ENCODE results near the gene KRTAP15-1.
A peak's percentile ranks its signal among the peaks of the same experiment; 100 is the strongest.

KRTAP15-1 gene, protein sequence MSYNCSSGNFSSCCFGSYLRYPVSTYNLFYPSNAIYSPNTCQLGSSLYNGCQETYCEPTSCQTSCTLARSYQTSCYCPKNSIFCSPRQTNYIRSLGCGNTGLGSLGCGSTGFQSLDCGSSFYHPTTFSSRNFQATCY

GRCh38 chr21:30439975-30440374 is at the start of gene KRTAP15-1:
Gene KRTAP15-1, plus strand, starts transcription at chr21:30440275. Its CDS starts 53 bp downstream, at chr21:30440328.
- no peak for DNase-seq

DNA sequence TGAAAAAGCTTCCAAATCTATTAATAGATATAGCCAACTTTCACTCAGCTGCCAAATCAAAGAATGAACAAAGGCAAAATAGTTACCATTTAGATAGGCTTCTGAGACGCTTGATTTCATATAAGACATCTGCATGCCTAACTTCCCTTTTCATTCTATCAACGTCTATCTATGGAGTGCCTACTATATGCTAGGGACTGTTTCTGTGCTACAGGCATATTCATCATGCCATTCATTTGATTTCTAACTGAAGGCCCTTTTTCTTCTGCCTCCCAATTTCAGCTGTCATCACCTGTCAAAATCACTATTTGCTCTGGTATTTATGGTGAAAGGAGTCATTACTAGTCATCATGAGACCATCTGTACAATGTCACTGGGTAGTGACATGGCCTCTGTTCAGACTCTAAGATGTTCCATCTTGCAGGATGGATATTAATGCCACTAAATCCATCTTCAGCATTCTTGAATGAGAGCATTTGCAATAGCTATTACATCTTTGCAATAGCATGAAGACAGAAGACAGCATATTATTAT is 48.5 kb upstream of the KRTAP15-1 start:
- DNase-seq = peak in 1 of 2 experiments; percentile 36

DNA sequence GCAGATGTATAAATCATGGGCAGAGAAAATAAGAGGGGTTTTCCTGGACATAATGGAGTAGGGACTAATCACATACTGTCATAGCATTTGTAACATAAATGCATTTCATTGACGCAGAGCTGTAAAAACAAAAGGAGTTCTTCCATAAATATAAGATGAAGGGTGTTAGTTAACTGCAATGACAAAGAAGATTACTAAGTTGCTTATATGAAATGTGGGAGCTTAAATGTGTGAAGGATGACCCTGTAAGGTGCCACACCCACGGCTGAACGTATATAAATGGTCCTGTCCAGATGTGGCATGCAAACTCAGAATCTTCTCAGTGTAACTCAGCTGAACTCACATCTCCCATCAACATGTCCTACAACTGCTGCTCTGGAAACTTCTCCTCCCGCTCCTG is 44.3 kb upstream of the KRTAP15-1 start, which contains the start of gene KRTAP13-1:
TSS of gene KRTAP13-1 (plus strand) at position 301 of the 400 bp plus-strand sequence. CDS start at position 357, 56 bp downstream.
- no peak for DNase-seq

DNA sequence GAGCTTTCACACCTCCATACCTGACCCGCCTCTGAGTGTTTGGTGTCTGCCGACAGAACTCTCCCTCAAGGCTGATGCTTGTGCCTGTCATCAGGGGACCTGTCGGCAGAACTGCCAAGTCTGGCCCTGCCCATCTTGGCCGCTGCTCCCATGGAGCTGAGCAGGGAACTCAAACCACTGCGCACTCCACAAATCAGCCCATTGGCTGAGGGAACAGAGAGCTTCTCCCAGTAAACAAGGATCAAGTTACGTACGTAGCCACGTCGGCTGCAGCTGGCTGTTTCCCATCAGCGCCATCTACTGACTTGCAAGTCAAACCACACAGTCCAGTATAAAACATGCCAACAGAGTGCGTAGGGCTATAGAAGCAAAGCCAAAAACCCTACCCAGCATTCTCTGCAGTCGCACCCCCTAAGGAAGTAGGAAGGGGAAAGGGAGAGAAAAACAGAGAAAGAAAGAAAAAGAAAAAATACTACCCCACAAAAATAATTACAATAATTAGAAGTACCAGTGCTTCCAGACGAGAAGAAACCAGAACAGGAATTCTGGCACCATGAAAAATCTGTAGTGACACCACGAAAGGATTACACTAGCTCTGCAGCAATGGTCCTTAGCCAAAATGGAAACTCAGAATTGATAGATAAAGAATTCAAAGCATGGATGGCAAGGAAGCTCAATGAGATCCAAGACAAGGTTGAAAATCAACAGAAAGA is 31.1 kb upstream of the KRTAP15-1 start:
- peak; percentile 95 to 99 for DNase-seq

DNA sequence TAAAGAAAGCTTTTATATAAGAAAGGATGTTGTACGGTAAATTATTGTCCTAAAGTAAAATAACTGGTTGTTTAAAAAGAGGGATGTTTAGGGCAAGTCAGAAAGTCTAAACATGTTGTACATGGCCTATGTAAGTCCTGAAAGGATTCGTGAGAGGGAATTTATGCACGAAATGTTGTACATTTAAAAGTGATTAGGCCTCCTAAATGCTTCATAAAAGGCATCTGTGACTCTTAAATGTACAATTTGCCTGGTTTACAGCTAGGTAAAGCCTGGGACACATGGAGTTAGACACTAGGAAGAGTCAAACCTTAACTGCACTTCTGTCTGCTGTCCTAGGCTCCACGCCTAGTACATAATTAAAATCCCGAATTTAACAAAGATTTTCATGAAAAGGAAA is 24.1 kb upstream of the KRTAP15-1 start:
- no peak for DNase-seq

- no peak for DNase-seq
Observed at GRCh38 chr21:30425826-30426225, 14.2 kb upstream of the KRTAP15-1 start, which contains the start of gene KRTAP13-3. Gene KRTAP13-3, minus strand, starts transcription at chr21:30425926. Its CDS starts 14 bp downstream, at chr21:30425912.

- no peak for DNase-seq
Observed at GRCh38 chr21:30426731-30427130, 13.3 kb upstream of the KRTAP15-1 start.

DNA sequence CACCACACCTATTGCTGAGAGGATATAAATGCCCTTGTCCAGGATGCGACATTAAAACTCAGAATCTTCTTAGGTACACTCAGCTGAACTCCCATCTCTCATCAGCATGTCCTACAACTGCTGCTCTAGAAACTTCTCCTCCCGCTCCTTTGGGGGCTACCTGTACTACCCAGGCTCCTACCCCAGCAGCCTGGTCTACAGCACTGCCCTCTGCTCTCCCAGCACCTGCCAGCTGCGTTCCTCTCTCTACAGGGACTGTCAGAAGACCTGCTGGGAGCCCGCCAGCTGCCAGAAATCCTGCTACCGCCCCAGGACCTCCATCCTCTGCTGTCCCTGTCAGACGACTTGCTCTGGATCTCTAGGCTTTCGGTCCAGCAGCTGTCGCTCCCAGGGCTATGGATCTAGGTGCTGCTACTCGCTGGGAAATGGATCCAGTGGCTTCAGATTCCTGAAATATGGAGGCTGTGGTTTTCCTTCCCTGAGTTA is 9.9 kb upstream of the KRTAP15-1 start, which contains the start of gene KRTAP13-4:
TSS of gene KRTAP13-4 (plus strand) at position 51 of the 486 bp plus-strand sequence. CDS start at position 107, 56 bp downstream.
- no peak for DNase-seq

DNA sequence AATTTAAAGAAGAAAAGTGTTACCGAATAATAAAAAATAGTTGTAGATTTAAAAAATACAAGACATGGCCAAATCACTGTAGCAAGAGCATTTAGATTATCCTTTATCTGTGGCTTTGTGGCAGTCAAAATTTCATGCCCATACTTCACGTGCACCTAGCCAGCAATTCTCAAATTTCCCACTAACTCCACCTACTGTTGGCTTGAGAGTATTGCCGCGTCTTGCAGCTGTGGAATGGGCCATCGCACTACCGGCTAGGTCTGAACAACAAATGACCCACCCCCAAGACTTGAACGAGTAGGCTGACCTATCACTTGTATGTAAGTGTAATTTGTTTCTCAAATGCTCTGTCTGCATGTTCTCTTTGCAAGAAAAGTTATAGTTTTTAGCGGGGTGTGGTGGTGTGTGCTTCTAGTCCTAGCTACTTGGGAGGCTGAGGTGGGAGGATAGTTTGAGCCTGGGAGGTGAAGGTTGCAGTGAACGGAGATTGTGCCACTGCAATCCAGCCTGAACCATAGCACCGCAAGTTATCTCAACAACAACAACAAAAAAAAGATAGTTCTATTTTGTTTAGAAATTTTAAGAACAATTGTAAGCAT is 5.9 kb upstream of the KRTAP15-1 start:
- DNase-seq = peak; percentile 18 to 55

DNA sequence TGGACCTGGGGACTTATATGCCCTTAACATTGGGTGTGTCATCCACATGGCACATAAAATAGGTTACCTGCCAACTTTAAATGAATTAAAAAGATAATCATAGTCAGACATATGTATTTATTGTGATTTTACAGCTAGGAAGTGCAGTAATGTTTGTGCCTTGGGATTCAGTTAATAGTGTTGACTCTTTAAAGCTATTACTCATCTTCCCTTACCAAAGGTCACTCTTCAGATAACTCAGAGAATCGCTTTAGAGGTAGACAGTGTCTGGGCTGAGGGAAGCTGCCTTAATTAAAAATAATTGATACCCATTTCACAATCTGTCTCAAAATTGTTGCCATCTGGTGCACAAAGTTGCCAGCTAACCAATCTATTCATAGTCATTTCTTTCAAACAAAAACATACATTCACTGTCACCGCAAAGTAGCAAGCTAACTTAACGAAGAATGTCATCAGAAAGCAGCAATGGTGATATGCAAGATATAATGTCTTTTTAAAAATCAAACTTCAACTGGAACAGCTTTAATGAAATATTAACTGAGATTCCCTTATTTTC is 3.0 kb upstream of the KRTAP15-1 start:
- peak; percentile 57 to 83 for DNase-seq

- no peak for DNase-seq
Observed at GRCh38 chr21:30443226-30443625, 3.2 kb downstream of the KRTAP15-1 start.

GRCh38 chr21:30444204-30444603 is 4.1 kb downstream of the KRTAP15-1 start:
- no peak for DNase-seq

- no peak for DNase-seq
Observed at GRCh38 chr21:30447056-30447455, 7.0 kb downstream of the KRTAP15-1 start.

- DNase-seq = no peak
Observed at GRCh38 chr21:30448514-30448913, 8.4 kb downstream of the KRTAP15-1 start.

DNA sequence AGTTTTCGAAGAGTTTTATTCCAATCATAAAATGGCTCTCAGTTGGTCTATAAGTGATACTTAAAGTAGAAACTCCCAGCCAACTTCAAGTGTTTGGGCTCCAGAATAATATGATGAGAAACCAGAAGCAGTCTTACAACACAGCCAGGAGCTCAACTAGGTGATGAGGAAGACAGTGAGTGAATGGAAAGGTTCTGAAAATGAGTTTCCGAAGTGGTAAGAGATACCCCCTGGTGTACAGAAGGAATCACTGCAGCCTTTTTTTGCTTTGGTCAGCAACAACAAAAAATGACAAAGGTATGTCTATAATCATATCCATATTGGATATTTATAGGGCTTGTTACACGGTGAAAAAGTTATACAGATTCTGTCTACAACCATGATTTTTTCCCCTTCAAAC is 23.6 kb downstream of the KRTAP15-1 start:
- DNase-seq = peak in 1 of 2 experiments; percentile 58

DNA sequence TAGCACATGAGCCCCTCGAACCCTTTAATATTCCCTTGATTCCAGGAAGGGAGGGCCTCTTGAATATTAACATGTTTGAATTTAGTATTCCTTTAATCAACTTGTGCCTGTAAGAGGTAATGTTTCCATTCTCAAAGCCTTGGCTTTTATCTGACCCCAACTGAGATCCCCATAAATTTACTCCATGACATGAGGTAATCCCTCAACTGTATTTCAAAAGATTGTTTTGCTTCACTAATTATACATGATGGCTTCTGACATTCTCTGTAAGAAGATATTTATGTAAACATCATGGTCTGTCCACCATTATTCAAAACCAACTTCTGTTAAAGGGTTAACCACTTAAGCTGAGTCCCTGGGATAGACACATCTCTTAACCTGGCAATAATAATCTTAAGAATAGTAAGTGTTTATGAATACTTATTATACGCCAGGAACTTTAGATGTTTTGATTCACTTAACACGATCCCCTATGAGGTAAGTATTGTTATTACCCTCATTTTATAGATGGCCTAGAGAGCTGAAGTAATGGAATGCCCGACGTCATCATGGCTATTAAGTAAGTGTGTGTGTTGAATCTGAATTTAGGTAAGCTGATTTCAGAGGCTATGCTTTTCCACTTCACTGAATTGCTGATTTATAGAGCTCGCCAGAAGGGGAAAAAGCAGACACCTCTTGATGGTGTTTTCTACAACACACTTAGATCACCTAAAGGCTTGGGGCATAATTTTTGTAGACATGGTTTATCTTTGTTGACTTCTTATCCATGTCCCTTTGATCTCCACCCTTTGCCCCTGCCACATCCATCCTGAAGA is 29.0 kb downstream of the KRTAP15-1 start:
- no peak for DNase-seq

GRCh38 chr21:30478004-30478403 is 37.9 kb downstream of the KRTAP15-1 start:
- DNase-seq = no peak

GRCh38 chr21:30479259-30479658 is 39.2 kb downstream of the KRTAP15-1 start:
- no peak for DNase-seq

DNA sequence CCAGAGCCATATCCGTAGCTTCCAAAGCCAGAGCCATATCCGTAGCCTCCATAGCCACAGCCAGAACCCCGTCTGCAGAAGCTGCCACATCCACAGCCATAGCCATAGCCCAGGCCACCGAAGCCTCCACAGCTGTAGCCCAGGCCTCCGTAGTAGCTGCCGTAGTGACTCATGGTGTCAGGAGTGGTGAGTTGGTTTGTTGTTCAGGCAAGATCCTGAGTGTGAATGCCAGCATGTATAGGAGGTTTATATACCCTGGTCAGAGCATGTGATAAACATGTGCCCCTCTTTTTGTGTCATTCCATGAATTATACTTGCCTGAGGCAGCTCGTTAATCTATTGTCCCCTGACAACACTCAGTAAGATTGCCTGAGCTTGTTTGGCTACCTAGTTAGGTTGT is 40.1 kb downstream of the KRTAP15-1 start, which contains the start of gene KRTAP19-1:
TSS of gene KRTAP19-1 (minus strand) at position 223 of the 400 bp plus-strand sequence. CDS start at position 173, 50 bp downstream.
- DNase-seq = no peak

GRCh38 chr21:30482130-30482529 is 42.1 kb downstream of the KRTAP15-1 start:
- DNase-seq = no peak

GRCh38 chr21:30486180-30486579 is 46.1 kb downstream of the KRTAP15-1 start:
- DNase-seq = no peak

DNA sequence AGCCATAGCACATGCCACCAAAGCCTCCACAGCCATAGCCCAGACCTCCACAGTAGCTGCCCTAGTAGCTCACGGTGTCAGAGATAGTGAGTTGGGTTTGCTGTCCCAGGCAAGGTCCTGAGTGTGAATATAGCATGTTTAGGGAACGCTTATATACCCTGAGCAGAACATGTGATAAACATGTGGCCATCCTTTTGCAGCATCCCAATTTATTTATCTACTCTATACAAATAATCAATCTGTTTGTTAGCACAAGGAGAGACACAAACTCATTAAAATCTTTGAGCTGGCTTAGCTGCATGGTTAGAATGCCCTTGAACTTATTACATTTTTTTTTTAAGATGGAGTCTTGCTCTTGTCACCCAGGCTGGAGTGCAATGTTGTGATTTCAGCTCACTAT is 47.3 kb downstream of the KRTAP15-1 start, which contains the start of gene KRTAP19-2:
TSS of gene KRTAP19-2 (minus strand) at position 101 of the 400 bp plus-strand sequence. CDS start at position 13, 88 bp downstream.
- no peak for DNase-seq

Measured in NCI-H524 (cell line).